CD4-positive, alpha-beta T cell treated with Interleukin-17A for 1 hour (primary cell): Measurements from ENCODE around the gene ITPR2.
"Not testable (repeated sequence)": the region's sequence is repeated elsewhere in the genome, so short reads cannot be mapped to it uniquely, and the experiment has no call there.

ENCODE experiments used
- DNase-seq: peaks from one replicate; pipeline ENCODE4 v3.0.0-alpha.2; 2020

Gene ITPR2

GRCh38 chr12:26651566-26652188 is 181.3 kb downstream of the ITPR2 start:
- DNase-seq: peak; percentile 40

GRCh38 chr12:26651036-26651435 is 182.0 kb downstream of the ITPR2 start:
- DNase-seq: no peak

GRCh38 chr12:26648999-26649398 is 184.0 kb downstream of the ITPR2 start:
- no peak for DNase-seq

GRCh38 chr12:26648584-26648983 is 184.4 kb downstream of the ITPR2 start:
- no peak for DNase-seq

GRCh38 chr12:26648066-26648465 is 184.9 kb downstream of the ITPR2 start:
- no peak for DNase-seq

- DNase-seq: no peak
Observed at GRCh38 chr12:26647088-26647487, 185.9 kb downstream of the ITPR2 start.

GRCh38 chr12:26646571-26646970 is 186.4 kb downstream of the ITPR2 start:
- no peak for DNase-seq

- not testable (repeated sequence) for DNase-seq
Observed at GRCh38 chr12:26644376-26644775, 188.6 kb downstream of the ITPR2 start.

- no peak for DNase-seq
Observed at GRCh38 chr12:26643532-26644315, 189.3 kb downstream of the ITPR2 start.

- no peak for DNase-seq
Observed at GRCh38 chr12:26642361-26642760, 190.6 kb downstream of the ITPR2 start.

- no peak for DNase-seq
Observed at GRCh38 chr12:26636710-26637328, 196.2 kb downstream of the ITPR2 start.

- DNase-seq: no peak
Observed at GRCh38 chr12:26633591-26634210, 199.3 kb downstream of the ITPR2 start.

GRCh38 chr12:26632756-26633155 is 200.2 kb downstream of the ITPR2 start:
- no peak for DNase-seq

- DNase-seq: no peak
Observed at GRCh38 chr12:26631846-26632245, 201.1 kb downstream of the ITPR2 start.

GRCh38 chr12:26630546-26631027 is 202.4 kb downstream of the ITPR2 start:
- no peak for DNase-seq

- DNase-seq: no peak
Observed at GRCh38 chr12:26629864-26630263, 203.1 kb downstream of the ITPR2 start.

GRCh38 chr12:26628234-26628633 is 204.8 kb downstream of the ITPR2 start:
- DNase-seq: no peak

- no peak for DNase-seq
Observed at GRCh38 chr12:26627335-26627734, 205.7 kb downstream of the ITPR2 start.

- DNase-seq: no peak
Observed at GRCh38 chr12:26623136-26623535, 209.9 kb downstream of the ITPR2 start.

GRCh38 chr12:26622601-26623000 is 210.4 kb downstream of the ITPR2 start:
- DNase-seq: no peak

GRCh38 chr12:26621932-26622331 is 211.1 kb downstream of the ITPR2 start:
- DNase-seq: no peak

- no peak for DNase-seq
Observed at GRCh38 chr12:26620907-26621306, 212.1 kb downstream of the ITPR2 start.

- DNase-seq: no peak
Observed at GRCh38 chr12:26617513-26617912, 215.5 kb downstream of the ITPR2 start.
